Parathyroid adenoma (tissue), 2 donors: ENCODE data around the gene ARFGAP1.

Experiments used
- H2AFZ ChIP-seq: fragments of 300-600 bp; sonication (generic); one replicate; pipeline ENCODE4 v1.7.0; 2017; ENCODE audit warnings: antibody characterized with exemption, mild to moderate bottlenecking
- H3K27ac ChIP-seq: fragments of 300-600 bp; sonication (generic); one replicate; pipeline ENCODE4 v1.7.0; 2017
- H3K27me3 ChIP-seq: fragments of 300-600 bp; sonication (generic); one replicate; pipeline ENCODE4 v1.7.0; 2017; ENCODE audit warnings: low read length; ENCODE audit not compliant: control insufficient read depth, insufficient read depth
- H3K36me3 ChIP-seq: fragments of 300-600 bp; sonication (generic); one replicate; pipeline ENCODE4 v1.7.0; 2017; ENCODE audit warnings: low read length; ENCODE audit not compliant: control insufficient read depth, insufficient read depth
- H3K4me1 ChIP-seq: fragments of 300-600 bp; sonication (generic); one replicate; pipeline ENCODE4 v1.7.0; 2017; ENCODE audit warnings: control low read depth
- H3K4me2 ChIP-seq: fragments of 300-600 bp; sonication (generic); one replicate; pipeline ENCODE4 v1.7.0; 2017; ENCODE audit warnings: low read length
- H3K4me3 ChIP-seq: fragments of 300-600 bp; sonication (generic); one replicate; pipeline ENCODE4 v1.7.0; 2017; ENCODE audit warnings: low read depth, low read length
- H3K79me2 ChIP-seq: fragments of 300-600 bp; sonication (generic); one replicate; pipeline ENCODE4 v1.7.0; 2017; ENCODE audit warnings: control low read depth
- H3K9ac ChIP-seq: fragments of 300-600 bp; sonication (generic); one replicate; pipeline ENCODE4 v1.7.0; 2017; ENCODE audit warnings: mild to moderate bottlenecking
- H3K9me3 ChIP-seq: fragments of 300-600 bp; sonication (generic); one replicate; pipeline ENCODE4 v1.7.0; 2017; ENCODE audit warnings: low read length; ENCODE audit not compliant: control insufficient read depth
- TF ChIP-seq, protein P1 (sequence below): fragments of 300-600 bp; sonication (generic); IDR thresholded peaks from one replicate; pipeline ENCODE4 v1.7.0; 2017; ENCODE audit warnings: antibody characterized with exemption, mild to moderate bottlenecking
- donor health status: primary hyperparathyroidism.

The ARFGAP1 gene

DNA sequence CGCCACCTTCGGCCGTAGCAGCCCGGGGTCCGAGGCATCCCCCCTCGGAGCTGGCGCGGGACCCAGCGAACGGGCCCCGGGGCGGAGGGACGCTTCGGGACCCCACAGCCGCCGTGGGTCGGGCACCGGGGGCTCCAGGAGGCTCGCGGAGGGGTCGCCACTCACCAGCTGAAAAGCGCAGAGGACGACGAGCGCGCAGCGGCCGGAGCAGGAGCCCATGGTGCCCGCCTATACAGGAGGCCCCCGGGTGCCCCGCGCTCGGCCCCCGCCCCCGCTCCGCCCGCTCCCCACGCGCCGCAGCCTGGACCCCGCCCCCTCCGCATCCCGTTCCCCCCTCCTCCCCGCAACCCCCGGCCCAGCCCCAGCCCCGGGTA lies 18.4 kb upstream of the ARFGAP1 start, which contains the start of gene NKAIN4:
Gene NKAIN4 (minus strand): TSS at position 232 of the 374 bp plus-strand sequence. CDS start 13 bp downstream, at position 219.
- no peak within 1 kb of the TSS for H3K4me3 ChIP-seq
- TF ChIP-seq, protein P1, sequence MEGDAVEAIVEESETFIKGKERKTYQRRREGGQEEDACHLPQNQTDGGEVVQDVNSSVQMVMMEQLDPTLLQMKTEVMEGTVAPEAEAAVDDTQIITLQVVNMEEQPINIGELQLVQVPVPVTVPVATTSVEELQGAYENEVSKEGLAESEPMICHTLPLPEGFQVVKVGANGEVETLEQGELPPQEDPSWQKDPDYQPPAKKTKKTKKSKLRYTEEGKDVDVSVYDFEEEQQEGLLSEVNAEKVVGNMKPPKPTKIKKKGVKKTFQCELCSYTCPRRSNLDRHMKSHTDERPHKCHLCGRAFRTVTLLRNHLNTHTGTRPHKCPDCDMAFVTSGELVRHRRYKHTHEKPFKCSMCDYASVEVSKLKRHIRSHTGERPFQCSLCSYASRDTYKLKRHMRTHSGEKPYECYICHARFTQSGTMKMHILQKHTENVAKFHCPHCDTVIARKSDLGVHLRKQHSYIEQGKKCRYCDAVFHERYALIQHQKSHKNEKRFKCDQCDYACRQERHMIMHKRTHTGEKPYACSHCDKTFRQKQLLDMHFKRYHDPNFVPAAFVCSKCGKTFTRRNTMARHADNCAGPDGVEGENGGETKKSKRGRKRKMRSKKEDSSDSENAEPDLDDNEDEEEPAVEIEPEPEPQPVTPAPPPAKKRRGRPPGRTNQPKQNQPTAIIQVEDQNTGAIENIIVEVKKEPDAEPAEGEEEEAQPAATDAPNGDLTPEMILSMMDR: no peak

GRCh38 chr20:63254606-63255384 lies 17.8 kb upstream of the ARFGAP1 start:
- no peak overlapping the region for H3K4me2 ChIP-seq
- peaks cover 2% of the 10 kb centered on the region for H3K4me1 ChIP-seq
- H3K36me3 ChIP-seq: no peaks in the 10 kb centered on the region
- no peak overlapping the region for H3K9ac ChIP-seq
- H3K4me3 ChIP-seq: no peak overlapping the region
- no peak overlapping the region for H3K27ac ChIP-seq
- peaks cover 3% of the 10 kb centered on the region for H3K27me3 ChIP-seq
- no peaks in the 10 kb centered on the region for H3K79me2 ChIP-seq
- H2AFZ ChIP-seq: no peak overlapping the region
- TF ChIP-seq, protein P1: no peak
- no peaks in the 10 kb centered on the region for H3K9me3 ChIP-seq

More for the DNA sequence above, 18.4 kb upstream of the ARFGAP1 start, which contains the start of gene NKAIN4:
- Histone ChIP-seq H3K9me3 (no peaks in the 10 kb centered on the region), H3K79me2 (no peaks in the 10 kb centered on the region), H3K27me3 (peaks cover 3% of the 10 kb centered on the region), H3K36me3 (no peaks in the 10 kb centered on the region), H3K27ac (no peak within 1 kb of the TSS), H3K4me2 (peak within 1 kb of the TSS; percentile 16), H3K4me1 (peaks cover 7% of the 10 kb centered on the region), H2AFZ (peak within 1 kb of the TSS; percentile 28), H3K9ac (no peak within 1 kb of the TSS)

- no peak overlapping the region for H3K27ac ChIP-seq
- TF ChIP-seq, protein P1: no peak
- no peak overlapping the region for H2AFZ ChIP-seq
- peaks cover 3% of the 10 kb centered on the region for H3K27me3 ChIP-seq
- no peak overlapping the region for H3K4me2 ChIP-seq
- no peaks in the 10 kb centered on the region for H3K36me3 ChIP-seq
- H3K9me3 ChIP-seq: no peaks in the 10 kb centered on the region
- H3K79me2 ChIP-seq: no peaks in the 10 kb centered on the region
- no peaks in the 10 kb centered on the region for H3K4me1 ChIP-seq
- no peak overlapping the region for H3K4me3 ChIP-seq
- H3K9ac ChIP-seq: no peak overlapping the region
These were observed 16.5 kb upstream of the ARFGAP1 start for GRCh38 chr20:63255931-63256704.

DNA sequence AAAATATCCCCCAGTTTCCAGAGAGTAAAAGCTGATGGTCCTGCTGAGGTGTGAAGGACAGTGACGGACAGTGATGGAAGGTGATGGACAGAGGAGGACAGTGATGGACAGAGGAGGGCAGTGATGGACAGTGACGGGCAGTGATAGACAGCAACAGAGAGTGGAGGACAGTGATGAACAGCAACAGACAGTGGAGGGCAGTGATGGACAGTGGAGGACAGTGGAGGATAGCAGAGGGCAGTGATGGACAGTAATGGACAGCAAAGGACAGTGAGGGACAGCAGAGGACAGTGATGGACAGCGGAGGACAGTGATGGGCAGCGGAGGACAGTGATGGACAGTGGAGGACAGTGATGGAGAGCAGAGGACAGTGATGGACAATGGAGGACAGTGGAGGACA lies 15.7 kb upstream of the ARFGAP1 start:
- no peaks in the 10 kb centered on the region for H3K36me3 ChIP-seq

More for the DNA sequence above, 15.7 kb upstream of the ARFGAP1 start:
- Histone ChIP-seq H3K4me3 (no peak overlapping the region), H3K27ac (no peak overlapping the region), H2AFZ (no peak overlapping the region), H3K4me2 (no peak overlapping the region), H3K9ac (no peak overlapping the region), H3K79me2 (no peaks in the 10 kb centered on the region), H3K9me3 (no peaks in the 10 kb centered on the region), H3K27me3 (peaks cover 3% of the 10 kb centered on the region), H3K4me1 (no peaks in the 10 kb centered on the region)
- TF ChIP-seq, protein P1: no peak
